ENCODE results near the gene POFUT1. TPM values are rescaled to one million over a fixed set of nuclear protein-coding genes. Genes with fewer than 3 reads are reported as not detected.

The POFUT1 gene
- total RNA-seq, 2 experiments from 2014 or later = 21.5 to 23.2 TPM

GRCh38 chr20:32179515-32179914, 28.2 kb upstream of the POFUT1 start:
- no peak for DNase-seq
- Mint-ChIP-seq H3K4me1 (no peaks in the 10 kb centered on the region), H3K4me3 (no peak overlapping the region), H3K9me3 (no peaks in the 10 kb centered on the region), H3K27me3 (peaks cover 1% of the 10 kb centered on the region), H3K27ac (no peak overlapping the region), H3K36me3 (ENCODE audit: low read depth) (no peaks in the 10 kb centered on the region)
- ChIA-PET CTCF (no interaction called here), POLR2A (no interaction called here)

- Mint-ChIP-seq H3K4me1 (no peaks in the 10 kb centered on the region), H3K36me3 (ENCODE audit: low read depth) (no peaks in the 10 kb centered on the region), H3K27me3 (peaks cover 1% of the 10 kb centered on the region), H3K9me3 (no peaks in the 10 kb centered on the region), H3K27ac (no peak overlapping the region), H3K4me3 (no peak overlapping the region)
- no peak for DNase-seq
- ChIA-PET CTCF (no interaction called here), POLR2A (no interaction called here)
Measured at GRCh38 chr20:32179934-32180333, 27.7 kb upstream of the POFUT1 start.

- ChIA-PET CTCF (no interaction called here), POLR2A (no interaction called here)
- H3K27me3 Mint-ChIP-seq = peaks cover 1% of the 10 kb centered on the region
- no peaks in the 10 kb centered on the region for H3K4me1 Mint-ChIP-seq
- H3K36me3 Mint-ChIP-seq (ENCODE audit: low read depth) = no peaks in the 10 kb centered on the region
- H3K9me3 Mint-ChIP-seq = no peaks in the 10 kb centered on the region
- no peak for DNase-seq
- no peak overlapping the region for H3K27ac Mint-ChIP-seq
- H3K4me3 Mint-ChIP-seq = no peak overlapping the region
Measured at GRCh38 chr20:32181606-32182005, 26.1 kb upstream of the POFUT1 start.

- no peak for DNase-seq
- ChIA-PET CTCF (no interaction called here), POLR2A (no interaction called here)
- peaks cover 3% of the 10 kb centered on the region for H3K4me1 Mint-ChIP-seq
- H3K36me3 Mint-ChIP-seq (ENCODE audit: low read depth) = no peaks in the 10 kb centered on the region
- H3K27ac Mint-ChIP-seq = no peak overlapping the region
- H3K9me3 Mint-ChIP-seq = no peaks in the 10 kb centered on the region
- H3K27me3 Mint-ChIP-seq = peaks cover 1% of the 10 kb centered on the region
- H3K4me3 Mint-ChIP-seq = no peak overlapping the region
Measured at GRCh38 chr20:32183947-32184635, 23.6 kb upstream of the POFUT1 start.

- no peaks in the 10 kb centered on the region for H3K9me3 Mint-ChIP-seq
- ChIA-PET POLR2A (no interaction called here), CTCF (no interaction called here)
- H3K4me3 Mint-ChIP-seq = no peak overlapping the region
- H3K36me3 Mint-ChIP-seq (ENCODE audit: low read depth) = no peaks in the 10 kb centered on the region
- no peak overlapping the region for H3K27ac Mint-ChIP-seq
- H3K4me1 Mint-ChIP-seq = peaks cover 8% of the 10 kb centered on the region
- no peaks in the 10 kb centered on the region for H3K27me3 Mint-ChIP-seq
- no peak for DNase-seq
Measured at GRCh38 chr20:32184961-32185603, 22.6 kb upstream of the POFUT1 start.

- no peaks in the 10 kb centered on the region for H3K27me3 Mint-ChIP-seq
- H3K27ac Mint-ChIP-seq = no peak overlapping the region
- POLR2A ChIA-PET = no interaction called here
- no peak for DNase-seq
- CTCF ChIA-PET = no interaction called here
- peaks cover 14% of the 10 kb centered on the region for H3K4me1 Mint-ChIP-seq
- H3K9me3 Mint-ChIP-seq = no peaks in the 10 kb centered on the region
- no peak overlapping the region for H3K4me3 Mint-ChIP-seq
- H3K36me3 Mint-ChIP-seq (ENCODE audit: low read depth) = no peaks in the 10 kb centered on the region
Measured at GRCh38 chr20:32186506-32186905, 21.2 kb upstream of the POFUT1 start.

- no peaks in the 10 kb centered on the region for H3K9me3 Mint-ChIP-seq
- peak overlapping the region; percentile 36 for H3K4me3 Mint-ChIP-seq
- H3K4me1 Mint-ChIP-seq = peaks cover 14% of the 10 kb centered on the region
- CTCF ChIA-PET = no interaction called here
- POLR2A ChIA-PET = interaction anchor here (0.6 to 1.6 kb wide), 2 partner anchors 169 to 361 kb away, joined by 3 read pairs; no protein-coding TSS in a partner anchor
- DNase-seq = no peak
- peaks cover 11% of the 10 kb centered on the region for H3K36me3 Mint-ChIP-seq (ENCODE audit: low read depth)
- no peak overlapping the region for H3K27ac Mint-ChIP-seq
- no peaks in the 10 kb centered on the region for H3K27me3 Mint-ChIP-seq
Measured at GRCh38 chr20:32188376-32189122, 19.1 kb upstream of the POFUT1 start.

GRCh38 chr20:32189123-32189410, 18.6 kb upstream of the POFUT1 start:
- CTCF ChIA-PET = no interaction called here
- H3K36me3 Mint-ChIP-seq (ENCODE audit: low read depth) = peaks cover 16% of the 10 kb centered on the region
- POLR2A ChIA-PET = interaction anchor here (0.6 to 1.6 kb wide), 3 partner anchors 18 to 362 kb away, joined by 3 read pairs; no protein-coding TSS in a partner anchor
- H3K9me3 Mint-ChIP-seq = no peaks in the 10 kb centered on the region
- peak overlapping the region; percentile 64 for H3K4me3 Mint-ChIP-seq
- DNase-seq = no peak
- H3K27ac Mint-ChIP-seq = peak overlapping the region; percentile 44
- no peaks in the 10 kb centered on the region for H3K27me3 Mint-ChIP-seq
- peaks cover 17% of the 10 kb centered on the region for H3K4me1 Mint-ChIP-seq

GRCh38 chr20:32189691-32190615, 17.7 kb upstream of the POFUT1 start:
- peak; percentile 31 for DNase-seq
- peaks cover 19% of the 10 kb centered on the region for H3K36me3 Mint-ChIP-seq (ENCODE audit: low read depth)
- no peaks in the 10 kb centered on the region for H3K27me3 Mint-ChIP-seq
- no peaks in the 10 kb centered on the region for H3K9me3 Mint-ChIP-seq
- CTCF ChIA-PET = no interaction called here
- POLR2A ChIA-PET = interaction anchor here (1.0 to 1.7 kb wide), 5 partner anchors 16 to 168 kb away, joined by 3 to 8 read pairs (median 3); no protein-coding TSS in a partner anchor
- H3K27ac Mint-ChIP-seq = peak overlapping the region; percentile 44
- H3K4me3 Mint-ChIP-seq = peak overlapping the region; percentile 68
- H3K4me1 Mint-ChIP-seq = peaks cover 19% of the 10 kb centered on the region

- DNase-seq = no peak
Measured at GRCh38 chr20:32190616-32191415, 16.9 kb upstream of the POFUT1 start.

GRCh38 chr20:32191422-32191821, 16.3 kb upstream of the POFUT1 start:
- ChIA-PET CTCF (no interaction called here), POLR2A (interaction anchor here (1.0 to 1.7 kb wide), 3 partner anchors 14 to 19 kb away, joined by 3 to 8 read pairs (median 4); no protein-coding TSS in a partner anchor)
- H3K9me3 Mint-ChIP-seq = no peaks in the 10 kb centered on the region
- H3K4me1 Mint-ChIP-seq = peaks cover 19% of the 10 kb centered on the region
- no peak overlapping the region for H3K4me3 Mint-ChIP-seq
- no peak overlapping the region for H3K27ac Mint-ChIP-seq
- peaks cover 31% of the 10 kb centered on the region for H3K36me3 Mint-ChIP-seq (ENCODE audit: low read depth)
- DNase-seq = no peak
- H3K27me3 Mint-ChIP-seq = no peaks in the 10 kb centered on the region

More at GRCh38 chr20:32190616-32191415, 16.9 kb upstream of the POFUT1 start:
- peaks cover 19% of the 10 kb centered on the region for H3K4me1 Mint-ChIP-seq
- H3K9me3 Mint-ChIP-seq = no peaks in the 10 kb centered on the region
- H3K4me3 Mint-ChIP-seq = peak overlapping the region; percentile 68
- peaks cover 25% of the 10 kb centered on the region for H3K36me3 Mint-ChIP-seq (ENCODE audit: low read depth)
- no peaks in the 10 kb centered on the region for H3K27me3 Mint-ChIP-seq
- POLR2A ChIA-PET = interaction anchor here (1.0 to 1.7 kb wide), 4 partner anchors 15 to 95 kb away, joined by 3 to 8 read pairs (median 4); no protein-coding TSS in a partner anchor
- H3K27ac Mint-ChIP-seq = no peak overlapping the region
- CTCF ChIA-PET = no interaction called here

- no peak for DNase-seq
Measured at GRCh38 chr20:32191873-32192272, 15.8 kb upstream of the POFUT1 start.

More at GRCh38 chr20:32191873-32192272, 15.8 kb upstream of the POFUT1 start:
- POLR2A ChIA-PET = interaction anchor here (1.6 to 1.7 kb wide), 2 partner anchors 14 to 17 kb away, joined by 4 to 8 read pairs; no protein-coding TSS in a partner anchor
- Mint-ChIP-seq H3K36me3 (ENCODE audit: low read depth) (peaks cover 35% of the 10 kb centered on the region), H3K9me3 (no peaks in the 10 kb centered on the region), H3K4me1 (peaks cover 19% of the 10 kb centered on the region), H3K4me3 (no peak overlapping the region), H3K27ac (no peak overlapping the region), H3K27me3 (no peaks in the 10 kb centered on the region)
- CTCF ChIA-PET = no interaction called here

Measured in activated CD4-positive, alpha-beta memory T cell treated with anti-CD3 and anti-CD28 coated beads, Interleukin-2, amount 10 ng/mL, durations not matched to agents 7 days and 5 days (primary cell).